ENCODE measurements around the gene ARHGAP45. TPM values are rescaled to one million over a fixed set of nuclear protein-coding genes. Genes with fewer than 3 reads are reported as not detected.
"Not testable (repeated sequence)": the region's sequence is repeated elsewhere in the genome, so short reads cannot be mapped to it uniquely, and the experiment has no call there.

The ARHGAP45 gene
- total RNA-seq, 1 experiment from 2014 or later: 93.3 TPM

GRCh38 chr19:1114728-1115127 lies 47.8 kb downstream of the ARHGAP45 start:
- DNase-seq (ENCODE audit: low spot score): not testable (repeated sequence)

GRCh38 chr19:1115646-1116420 lies 48.9 kb downstream of the ARHGAP45 start:
- no peak for DNase-seq (ENCODE audit: low spot score)

- DNase-seq (ENCODE audit: low spot score): no peak
Measured at GRCh38 chr19:1116726-1117581, 50.0 kb downstream of the ARHGAP45 start.

GRCh38 chr19:1117654-1118053 lies 50.7 kb downstream of the ARHGAP45 start:
- no peak for DNase-seq (ENCODE audit: low spot score)

GRCh38 chr19:1118999-1119398 lies 52.0 kb downstream of the ARHGAP45 start:
- no peak for DNase-seq (ENCODE audit: low spot score)

GRCh38 chr19:1119475-1120217 lies 52.7 kb downstream of the ARHGAP45 start:
- DNase-seq (ENCODE audit: low spot score): no peak

- DNase-seq (ENCODE audit: low spot score): no peak
Measured at GRCh38 chr19:1121395-1121794, 54.4 kb downstream of the ARHGAP45 start.

GRCh38 chr19:1122021-1122971 lies 55.3 kb downstream of the ARHGAP45 start:
- DNase-seq (ENCODE audit: low spot score): no peak

- DNase-seq (ENCODE audit: low spot score): peak; percentile 73
Measured at GRCh38 chr19:1122972-1123363, 56.0 kb downstream of the ARHGAP45 start.

GRCh38 chr19:1123381-1123780 lies 56.4 kb downstream of the ARHGAP45 start:
- no peak for DNase-seq (ENCODE audit: low spot score)

GRCh38 chr19:1123885-1124677 lies 57.1 kb downstream of the ARHGAP45 start:
- DNase-seq (ENCODE audit: low spot score): no peak

GRCh38 chr19:1125601-1126467 lies 58.9 kb downstream of the ARHGAP45 start:
- no peak for DNase-seq (ENCODE audit: low spot score)

GRCh38 chr19:1126984-1127760 lies 60.2 kb downstream of the ARHGAP45 start:
- DNase-seq (ENCODE audit: low spot score): no peak

- DNase-seq (ENCODE audit: low spot score): no peak
Measured at GRCh38 chr19:1128106-1128505, 61.1 kb downstream of the ARHGAP45 start.

GRCh38 chr19:1129084-1129483 lies 62.1 kb downstream of the ARHGAP45 start:
- DNase-seq (ENCODE audit: low spot score): not testable (repeated sequence)

GRCh38 chr19:1129535-1129934 lies 62.6 kb downstream of the ARHGAP45 start:
- DNase-seq (ENCODE audit: low spot score): no peak

- peak; percentile 26 for DNase-seq (ENCODE audit: low spot score)
Measured at GRCh38 chr19:1130771-1131717, 64.1 kb downstream of the ARHGAP45 start.

Data from HT-29 (cell line).